GM19043 (cell line): ENCODE results near the gene AQP6.

Experiments
- ATAC-seq: cut with Tn5 transposase; IDR thresholded peaks from one replicate; pipeline ENCODE4 v1.9.1; 2021; ENCODE audit warnings: low read depth; ENCODE audit not compliant: unreplicated experiment

The AQP6 gene

GRCh38 chr12:50025187-50026059 lies 52.7 kb downstream of the AQP6 start, which contains the start of gene RACGAP1:
RACGAP1 (minus strand) TSS chr12:50025494; CDS start chr12:50016715, 8,779 bp downstream.
- peak; percentile 90 for ATAC-seq

DNA sequence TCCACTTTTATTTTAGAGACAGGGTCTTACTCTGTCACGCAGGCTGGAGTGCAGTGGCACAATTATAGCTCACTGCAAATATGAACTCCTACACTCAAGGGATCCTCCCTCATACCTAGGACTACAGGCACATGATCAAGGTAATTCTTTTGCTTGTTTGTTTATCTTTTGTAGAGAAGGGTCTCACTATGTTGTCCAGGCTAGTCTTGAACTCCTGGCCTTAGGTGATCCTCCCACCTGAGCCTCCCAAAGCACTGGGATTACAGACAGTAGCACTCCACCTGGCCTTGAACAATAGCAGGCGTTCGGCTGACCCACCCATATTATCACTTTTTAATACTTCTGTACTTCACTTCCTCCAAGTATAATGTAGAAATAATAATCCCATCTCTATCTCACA lies 53.9 kb downstream of the AQP6 start:
- ATAC-seq: no peak
